NCI-H1092 (cell line): ENCODE measurements around the gene SAMD9.
"Not testable (repeated sequence)": the region's sequence is repeated elsewhere in the genome, so short reads cannot be mapped to it uniquely, and the experiment has no call there.

ENCODE experiments used
- DNase-seq: peaks from one replicate; lab custom pipeline; 2025; lab: John Stamatoyannopoulos, UW

The SAMD9 gene

GRCh38 chr7:93120592-93121549 lies 3.1 kb upstream of the SAMD9 start:
- DNase-seq, result no peak

GRCh38 chr7:93119191-93119905 lies 1.6 kb upstream of the SAMD9 start:
- DNase-seq, result no peak

- DNase-seq, result no peak
These were observed 452 bp downstream of the SAMD9 start for GRCh38 chr7:93117327-93117726.

GRCh38 chr7:93115796-93116195 lies 2.0 kb downstream of the SAMD9 start:
- no peak for DNase-seq

- no peak for DNase-seq
These were observed 9.8 kb downstream of the SAMD9 start for GRCh38 chr7:93108003-93108402.

GRCh38 chr7:93097388-93097787 lies 20.4 kb downstream of the SAMD9 start:
- DNase-seq, result no peak

- DNase-seq, result peak; percentile 3
These were observed 24.9 kb downstream of the SAMD9 start for GRCh38 chr7:93092757-93093370.

- not testable (repeated sequence) for DNase-seq
These were observed 44.4 kb downstream of the SAMD9 start for GRCh38 chr7:93073357-93073756.

- no peak for DNase-seq
These were observed 55.2 kb downstream of the SAMD9 start for GRCh38 chr7:93062599-93062998.

- no peak for DNase-seq
These were observed 56.9 kb downstream of the SAMD9 start for GRCh38 chr7:93060865-93061264.

- no peak for DNase-seq
These were observed 57.8 kb downstream of the SAMD9 start for GRCh38 chr7:93060025-93060424.

- DNase-seq, result not testable (repeated sequence)
These were observed 61.2 kb downstream of the SAMD9 start for GRCh38 chr7:93056621-93057020.

- DNase-seq, result peak; percentile 9
These were observed 62.2 kb downstream of the SAMD9 start for GRCh38 chr7:93055543-93056107.

GRCh38 chr7:93054975-93055374 lies 62.8 kb downstream of the SAMD9 start:
- no peak for DNase-seq

GRCh38 chr7:93053949-93054943 lies 63.5 kb downstream of the SAMD9 start:
- DNase-seq, result no peak

GRCh38 chr7:93053209-93053948 lies 64.4 kb downstream of the SAMD9 start:
- no peak for DNase-seq

GRCh38 chr7:93051660-93052059 lies 66.1 kb downstream of the SAMD9 start:
- DNase-seq, result no peak
